IPS-NIHi11 (cell line): Measurements from ENCODE around the gene SMU1.
A peak's percentile ranks its signal among the peaks of the same experiment; 100 is the strongest.

ENCODE experiments used
- DNase-seq: peaks from one replicate; pipeline ENCODE4 v3.0.0; 2012; ENCODE audit warnings: mixed read lengths, low spot score

SMU1 gene

GRCh38 chr9:33076046-33077004 is at the start of gene SMU1:
Gene SMU1 (minus strand): TSS chr9:33076674. CDS start chr9:33076608, 66 bp downstream.
- DNase-seq, result peak; percentile 95

- DNase-seq, result no peak
Measured at GRCh38 chr9:33125461-33125860, 49.0 kb upstream of the SMU1 start.

- no peak for DNase-seq
Measured at GRCh38 chr9:33124751-33125381, 48.4 kb upstream of the SMU1 start.

- DNase-seq, result no peak
Measured at GRCh38 chr9:33124046-33124445, 47.6 kb upstream of the SMU1 start.

- DNase-seq, result no peak
Measured at GRCh38 chr9:33123407-33124031, 47.0 kb upstream of the SMU1 start.

- no peak for DNase-seq
Measured at GRCh38 chr9:33120620-33121019, 44.1 kb upstream of the SMU1 start.

- DNase-seq, result no peak
Measured at GRCh38 chr9:33117796-33118195, 41.3 kb upstream of the SMU1 start.

GRCh38 chr9:33117306-33117705 is 40.8 kb upstream of the SMU1 start:
- no peak for DNase-seq

- no peak for DNase-seq
Measured at GRCh38 chr9:33116860-33117259, 40.4 kb upstream of the SMU1 start.

- DNase-seq, result no peak
Measured at GRCh38 chr9:33114746-33115145, 38.3 kb upstream of the SMU1 start.

GRCh38 chr9:33113799-33114547 is 37.5 kb upstream of the SMU1 start:
- no peak for DNase-seq

GRCh38 chr9:33112094-33112493 is 35.6 kb upstream of the SMU1 start:
- no peak for DNase-seq

GRCh38 chr9:33111631-33112030 is 35.2 kb upstream of the SMU1 start:
- no peak for DNase-seq

- DNase-seq, result no peak
Measured at GRCh38 chr9:33110686-33111085, 34.2 kb upstream of the SMU1 start.

GRCh38 chr9:33109850-33110595 is 33.5 kb upstream of the SMU1 start:
- DNase-seq, result no peak

GRCh38 chr9:33109097-33109496 is 32.6 kb upstream of the SMU1 start:
- no peak for DNase-seq

GRCh38 chr9:33108472-33108871 is 32.0 kb upstream of the SMU1 start:
- DNase-seq, result no peak

GRCh38 chr9:33107762-33108161 is 31.3 kb upstream of the SMU1 start:
- no peak for DNase-seq

- peak; percentile 48 for DNase-seq
Measured at GRCh38 chr9:33106827-33107621, 30.6 kb upstream of the SMU1 start.

- no peak for DNase-seq
Measured at GRCh38 chr9:33106372-33106771, 29.9 kb upstream of the SMU1 start.

- DNase-seq, result no peak
Measured at GRCh38 chr9:33105959-33106358, 29.5 kb upstream of the SMU1 start.
